ENCODE data around the gene IGF2. TPM values are rescaled to one million over a fixed set of nuclear protein-coding genes. Genes with fewer than 3 reads are reported as not detected.

Gene IGF2
- total RNA-seq, result 1.0 TPM in 1 of 2 replicates, not detected in the other

GRCh38 chr11:2139123-2139521 lies at the start of gene IGF2:
IGF2 (minus strand) TSS chr11:2139389; CDS start chr11:2135523, 3,866 bp downstream.

GRCh38 chr11:2171591-2172003 lies 32.4 kb upstream of the IGF2 start, which contains the start of gene TH:
TH (minus strand) TSS chr11:2171815; CDS start chr11:2171786, 29 bp downstream.

GRCh38 chr11:2160736-2161259 lies 21.6 kb upstream of the IGF2 start, which contains the start of gene INS:
INS (minus strand) TSS chr11:2161209; CDS start chr11:2160971, 238 bp downstream.

Other genes starting within 250 kb of the IGF2 start
- gene PRR33, start 247.5 kb downstream of the IGF2 start, total RNA-seq, result not detected in 2 replicates
- not detected in 2 replicates for gene TNNT3, start 219.7 kb downstream of the IGF2 start, total RNA-seq
- gene MRPL23, start 192.1 kb downstream of the IGF2 start, total RNA-seq, result 218 and 231 TPM in 2 replicates
- 3.3 and 5.1 TPM in 2 replicates for gene H19, start 141.5 kb downstream of the IGF2 start, total RNA-seq
- not detected in 2 replicates for gene INS, start 21.8 kb upstream of the IGF2 start, total RNA-seq
- gene TH, start 32.4 kb upstream of the IGF2 start, total RNA-seq, result 0.16 and 0.76 TPM in 2 replicates
- gene ASCL2, start 131.2 kb upstream of the IGF2 start, total RNA-seq, result 0.78 and 0.87 TPM in 2 replicates
- gene C11orf21, start 162.5 kb upstream of the IGF2 start, total RNA-seq, result not detected in 2 replicates
- not detected in 2 replicates for gene TSPAN32, start 162.6 kb upstream of the IGF2 start, total RNA-seq
- 131 and 161 TPM in 2 replicates for gene CD81, start 237.9 kb upstream of the IGF2 start, total RNA-seq

Data from hair follicular keratinocyte (primary cell).